ENCODE measurements around the gene PRRT4. TPM values are rescaled to one million over a fixed set of nuclear protein-coding genes. Genes with fewer than 3 reads are reported as not detected.

The PRRT4 gene
- total RNA-seq, 6 experiments from 2014 or later = 0.11 to 0.32 (median 0.18) TPM; not detected in 2

- no peak overlapping the region for H3K4me3 ChIP-seq
- 42% methylated on average over 6 of the region's 9 CpGs for WGBS (ENCODE audit: insufficient coverage, low coverage, low lambda C conversion rate, missing lambda C conversion rate)
- H3K36me3 ChIP-seq = no peaks in the 10 kb centered on the region
- ATAC-seq = no peak
- no peaks in the 10 kb centered on the region for H3K27me3 ChIP-seq
- TF ChIP-seq CTCF (IDR thresholded peaks at IDR 0.05) = no peak
- TF ChIP-seq POLR2A (IDR thresholded peaks at IDR 0.05) = no peak
- peaks cover 0 to 6% (median 0%) of the 10 kb centered on the region in 4 donors for H3K4me1 ChIP-seq
- no peak for DNase-seq
- no peak overlapping the region for H3K27ac ChIP-seq
- intact Hi-C loops (cut with DNase I) = no loop called here
- H3K9me3 ChIP-seq = no peaks in the 10 kb centered on the region
These were observed 1.2 kb downstream of the PRRT4 start for GRCh38 chr7:128360359-128360678.

GRCh38 chr7:128359939-128360338 is 1.6 kb downstream of the PRRT4 start:
- 60% methylated on average over 1 of the region's 4 CpGs for WGBS (ENCODE audit: insufficient coverage, low coverage, low lambda C conversion rate, missing lambda C conversion rate)
- H3K27me3 ChIP-seq = no peaks in the 10 kb centered on the region
- H3K4me3 ChIP-seq = no peak overlapping the region
- TF ChIP-seq POLR2A (IDR thresholded peaks at IDR 0.05) (no peak), CTCF (IDR thresholded peaks at IDR 0.05) (no peak)
- no peak for DNase-seq
- no peaks in the 10 kb centered on the region for H3K36me3 ChIP-seq
- ATAC-seq = no peak
- intact Hi-C loops (cut with DNase I) = no loop called here
- H3K27ac ChIP-seq = no peak overlapping the region
- peaks cover 0 to 6% (median 0%) of the 10 kb centered on the region in 4 donors for H3K4me1 ChIP-seq
- H3K9me3 ChIP-seq = no peaks in the 10 kb centered on the region

GRCh38 chr7:128359336-128359735 is 2.2 kb downstream of the PRRT4 start:
- intact Hi-C loops (cut with DNase I) = no loop called here
- ATAC-seq = no peak
- Histone ChIP-seq H3K4me3 (no peak overlapping the region), H3K27ac (no peak overlapping the region), H3K9me3 (no peaks in the 10 kb centered on the region), H3K36me3 (no peaks in the 10 kb centered on the region), H3K27me3 (no peaks in the 10 kb centered on the region), H3K4me1 (peaks cover 0 to 6% (median 0%) of the 10 kb centered on the region in 4 donors)
- WGBS (ENCODE audit: insufficient coverage, low coverage, low lambda C conversion rate, missing lambda C conversion rate) = no CpG with 5 or more reads among the region's 12 CpGs
- no peak for DNase-seq
- no peak for TF ChIP-seq CTCF (IDR thresholded peaks at IDR 0.05)
- TF ChIP-seq POLR2A (IDR thresholded peaks at IDR 0.05) = no peak

GRCh38 chr7:128358233-128358632 is 3.3 kb downstream of the PRRT4 start:
- WGBS (ENCODE audit: insufficient coverage, low coverage, low lambda C conversion rate, missing lambda C conversion rate) = 78% methylated on average over 1 of the region's 1 CpG
- intact Hi-C loops (cut with DNase I) = no loop called here
- ATAC-seq (no peak), DNase-seq (no peak)
- no peak overlapping the region for H3K4me3 ChIP-seq
- H3K9me3 ChIP-seq = no peaks in the 10 kb centered on the region
- no peak for TF ChIP-seq CTCF (IDR thresholded peaks at IDR 0.05)
- no peak for TF ChIP-seq POLR2A (IDR thresholded peaks at IDR 0.05)
- H3K36me3 ChIP-seq = no peaks in the 10 kb centered on the region
- H3K4me1 ChIP-seq = peaks cover 0 to 6% (median 0%) of the 10 kb centered on the region in 4 donors
- no peak overlapping the region for H3K27ac ChIP-seq
- H3K27me3 ChIP-seq = no peaks in the 10 kb centered on the region

- H3K4me1 ChIP-seq = peaks cover 0 to 8% (median 0%) of the 10 kb centered on the region in 4 donors
- H3K36me3 ChIP-seq = no peaks in the 10 kb centered on the region
- H3K27me3 ChIP-seq = no peaks in the 10 kb centered on the region
- H3K4me3 ChIP-seq = no peak overlapping the region
- DNase-seq = no peak
- WGBS (ENCODE audit: insufficient coverage, low coverage, low lambda C conversion rate, missing lambda C conversion rate) = 68% methylated on average over 3 of the region's 6 CpGs
- TF ChIP-seq CTCF (IDR thresholded peaks at IDR 0.05) (no peak), POLR2A (IDR thresholded peaks at IDR 0.05) (no peak)
- no peak for ATAC-seq
- no peaks in the 10 kb centered on the region for H3K9me3 ChIP-seq
- intact Hi-C loops (cut with DNase I) = no loop called here
- no peak overlapping the region for H3K27ac ChIP-seq
These were observed 4.3 kb downstream of the PRRT4 start for GRCh38 chr7:128357217-128357613.

All from right lobe of liver (tissue), 6 donors.